B cell (primary cell): Measurements from ENCODE around the gene CDC14C.

Experiments
- CTCF ChIP-seq: fragments of 200-600 bp; IDR thresholded peaks from one replicate; pipeline ENCODE4 v1.8.0; 2022; ENCODE audit warnings: antibody characterized with exemption, mild to moderate bottlenecking
- EZH2 ChIP-seq: IDR thresholded peaks from 2 replicates; pipeline ENCODE4 v1.6.1; 2012; ENCODE audit warnings: borderline replicate concordance, low read depth, mild to moderate bottlenecking, moderate library complexity, low read length; ENCODE audit not compliant: insufficient read depth, poor library complexity, severe bottlenecking

GRCh38 chr7:48876087-48876486 lies 48.3 kb upstream of the CDC14C start:
- TF ChIP-seq CTCF (no peak), EZH2 (no peak)
